Adrenal gland (tissue), 12 donors: ENCODE data around the gene ZNF354B. TPM values are rescaled to one million over a fixed set of nuclear protein-coding genes. Genes with fewer than 3 reads are reported as not detected.
A peak's percentile ranks its signal among the peaks of the same experiment; 100 is the strongest.
"Not testable (repeated sequence)": the region's sequence is repeated elsewhere in the genome, so short reads cannot be mapped to it uniquely, and the experiment has no call there.

Source experiments
- DNase-seq, 7 donors: peaks; one replicate each; pipeline ENCODE4 v3.0.0-alpha.2; 2019 to 2020
- H3K27ac ChIP-seq, 5 donors: fragments of 200-600 bp; sonication (generic) in 4 of 5; 1 replicate in 3 of 5; 2 replicates in 2 of 5; pipeline versions ENCODE4 v1.5.1 to v1.8.0; 2016 to 2020; ENCODE audit warnings: mild to moderate bottlenecking in 1 of 5
- H3K27me3 ChIP-seq: fragments of 200-600 bp; 2 replicates; pipeline ENCODE4 v1.8.0; 2021
- H3K36me3 ChIP-seq, 2 donors: fragments of 200-600 bp; replicated peaks in 1 of 2; 1 replicate in 1 of 2; 2 replicates in 1 of 2; pipeline versions ENCODE4 v1.5.1 to v1.8.0; 2018 to 2022
- H3K4me1 ChIP-seq, 2 donors: fragments of 200-600 bp; replicated peaks in 1 of 2; 1 replicate in 1 of 2; 2 replicates in 1 of 2; pipeline versions ENCODE4 v1.5.1 to v1.8.0; 2018 to 2021
- H3K4me3 ChIP-seq, 4 donors: fragments of 200-600 bp; sonication (generic) in 3 of 4; one replicate each; pipeline ENCODE4 v1.5.1; 2016 to 2018
- H3K9me3 ChIP-seq, 3 donors: fragments of 200-600 bp; sonication (generic) in 1 of 3; replicated peaks in 1 of 3; 1 replicate in 2 of 3; 2 replicates in 1 of 3; pipeline versions ENCODE4 v1.5.1 to v1.8.0; 2016 to 2021
- CTCF ChIP-seq, 6 experiments: fragments of 450-650 bp in 4 of 6; fragments of 200-600 bp in 2 of 6; sonication (generic) in 1 of 6; IDR thresholded peaks; 1 replicate in 5 of 6; 2 replicates in 1 of 6; pipeline versions ENCODE4 v1.5.1 to v1.8.0; 2016 to 2021; ENCODE audit warnings: antibody characterized with exemption in 6 of 6, mild to moderate bottlenecking in 2 of 6, moderate library complexity in 1 of 6
- POLR2A ChIP-seq, 2 donors: fragments of 450-650 bp; IDR thresholded peaks; one replicate each; pipeline ENCODE4 v1.6.1; 2017; ENCODE audit warnings: antibody characterized with exemption in 2 of 2, mild to moderate bottlenecking in 2 of 2, moderate library complexity in 1 of 2
- WGBS, 4 donors: extraction: QIAGEN DNeasy Blood & Tissue Kit in 2 of 4; methylation state at CpG; one replicate each; pipeline versions ENCODE4 v1.1.5 to v1.1.7; 2013 to 2017; 5-methylcytosine and 5-hydroxymethylcytosine counted together
- intact Hi-C, 2 donors: fragments of 100-400 bp; cut with DNase I; formaldehyde crosslinking; loops; one replicate each; pipeline versions ENCODE4 v1.14.1 to v1.15.0; 2022 to 2023
- polyA plus RNA-seq, 3 donors: library from polyadenylated mRNA; stranded (reverse); fragments of 200-250 nt in 2 of 3; fragments of 350-450 nt in 1 of 3; fragmentation: Illumina TruSeq in 1 of 3; extraction: RNeasy Lipid Tissue Mini Kit (QIAGEN cat#74804) in 1 of 3; gene quantifications; one replicate each; pipeline ENCODE4 v1.2.3, GENCODE V29; 2013 to 2014
- total RNA-seq, 9 donors: library from RNA; depleted of rRNA in 4 of 9; stranded (reverse); fragments of >200 nt in 4 of 9; fragments of 120-200 nt in 1 of 9; fragmentation: NEBNext Ultra II Directional in 1 of 9; extraction: Animal tissue kit (Norgen Biotek cat#: 25700) in 1 of 9; gene quantifications; one replicate each; pipeline versions ENCODE4 v1.1.0 to v1.2.4, GENCODE V29; 2013 to 2023
- donor health status: healthy with polysubstance abuse.
- donor health status: Bipolar disorder and iron deficiency.
- donor health status: DM: yes; HTN: yes; CAD: no.
- donor health status: DM: no; HTN: no; CAD: no.
- donor health status: DM: no; HTN: no; CAD: no.
- donor health status: DM: yes; HTN: yes; CAD: no.

The ZNF354B gene
- total and polyA plus RNA-seq, 12 donors = 2.7 to 20.9 (median 12.2) TPM

DNA sequence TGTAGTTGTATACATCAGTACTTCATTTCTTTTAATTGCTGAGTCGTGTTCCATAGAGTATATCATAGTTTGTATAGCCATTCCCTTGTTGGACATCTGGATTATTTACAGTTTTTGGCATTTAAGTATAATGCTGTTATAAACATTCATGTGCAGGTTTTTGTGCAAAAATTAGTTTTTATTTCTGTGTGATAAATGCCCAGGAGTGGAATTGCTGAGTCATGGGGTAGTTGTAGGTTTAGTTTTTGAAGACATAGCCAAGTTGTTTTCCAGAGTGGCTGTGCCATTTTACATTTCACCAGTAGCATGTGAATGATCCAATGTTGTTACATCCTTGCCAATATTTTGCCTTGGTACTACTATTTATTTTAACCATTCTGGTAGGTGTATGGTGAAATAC is 12.5 kb downstream of the ZNF354B start:
- Histone ChIP-seq H3K4me1 (no peaks in the 10 kb centered on the region), H3K4me3 (no peak overlapping the region), H3K27me3 (no peaks in the 10 kb centered on the region), H3K36me3 (peaks cover 0 to 40% of the 10 kb centered on the region in 2 donors), H3K9me3 (peaks cover 0 to 13% (median 3%) of the 10 kb centered on the region in 3 donors), H3K27ac (no peak overlapping the region)
- no peak for DNase-seq
- intact Hi-C loops = loop anchor here in 1 of 2 donors (10.0 kb wide), 1 partner anchor 158 kb away; no protein-coding TSS in a partner anchor
- 95 to 100% (median 97%) methylated on average over 1 of the region's 1 CpG for WGBS, 4 donors
- no peak for TF ChIP-seq POLR2A (IDR thresholded peaks at IDR 0.05)

DNA sequence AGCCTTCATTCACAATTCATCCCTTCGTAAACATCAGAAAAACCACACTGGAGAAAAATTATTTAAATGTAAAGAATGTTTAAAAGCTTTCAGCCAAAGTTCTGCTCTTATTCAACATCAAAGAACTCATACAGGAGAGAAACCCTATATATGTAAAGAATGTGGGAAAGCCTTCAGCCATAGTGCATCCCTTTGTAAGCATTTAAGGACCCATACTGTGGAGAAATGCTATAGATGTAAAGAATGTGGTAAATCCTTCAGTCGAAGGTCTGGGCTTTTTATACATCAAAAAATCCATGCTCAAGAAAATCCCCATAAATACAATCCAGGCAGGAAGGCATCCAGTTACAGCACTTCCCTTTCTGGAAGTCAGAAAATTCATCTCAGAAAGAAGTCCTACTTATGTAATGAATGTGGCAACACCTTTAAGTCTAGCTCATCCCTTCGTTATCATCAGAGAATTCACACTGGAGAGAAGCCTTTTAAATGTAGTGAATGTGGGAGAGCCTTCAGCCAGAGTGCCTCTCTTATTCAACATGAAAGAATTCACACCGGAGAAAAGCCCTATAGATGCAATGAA is 23.5 kb downstream of the ZNF354B start:
- not testable (repeated sequence) for DNase-seq, H3K4me1 ChIP-seq, H3K27me3 ChIP-seq, H3K27ac ChIP-seq, H3K36me3 ChIP-seq
- intact Hi-C loops = loop anchor here in 1 of 2 donors (10.0 kb wide), 1 partner anchor 152 kb away; no protein-coding TSS in a partner anchor
- WGBS, 4 donors = 95 to 100% (median 97%) methylated on average over 3 to 4 of the region's 4 CpGs
- H3K4me3 ChIP-seq = peak overlapping the region in 1 of 4 donors; percentile 21
- H3K9me3 ChIP-seq = peaks cover 0 to 84% (median 42%) of the 10 kb centered on the region in 3 donors

- no peak for DNase-seq
- Histone ChIP-seq H3K36me3 (no peaks in the 10 kb centered on the region), H3K4me3 (peak overlapping the region in 1 of 4 donors; percentile 0), H3K27ac (no peak overlapping the region), H3K9me3 (peaks cover 0 to 79% (median 42%) of the 10 kb centered on the region in 3 donors), H3K27me3 (no peaks in the 10 kb centered on the region), H3K4me1 (no peaks in the 10 kb centered on the region)
- no peak for TF ChIP-seq POLR2A (IDR thresholded peaks at IDR 0.05)
- 97 to 99% (median 98%) methylated on average over 6 of the region's 6 CpGs for WGBS, 4 donors
- intact Hi-C loops = loop anchor here in 1 of 2 donors (10.0 kb wide), 1 partner anchor 151 kb away; no protein-coding TSS in a partner anchor
Measured at GRCh38 chr5:178883815-178884430, 24.2 kb downstream of the ZNF354B start.

- TF ChIP-seq CTCF (IDR thresholded peaks at IDR 0.05) = no peak
- peak in 1 of 2 donors; percentile 34 for TF ChIP-seq POLR2A (IDR thresholded peaks at IDR 0.05)
- 2 to 9% (median 4%) methylated on average over 11 to 79 of the region's 79 CpGs for WGBS, 4 donors
- no peaks in the 10 kb centered on the region for H3K27me3 ChIP-seq
- no peaks in the 10 kb centered on the region for H3K9me3 ChIP-seq
- H3K4me3 ChIP-seq = peak within 1 kb of the TSS in 2 of 4 donors; percentile 81 to 89
- DNase-seq = peak; percentile 35 to 62 (median 45)
- intact Hi-C loops = no loop called here
- H3K27ac ChIP-seq = peak within 1 kb of the TSS in 3 of 5 donors; percentile 38 to 74 (median 65)
- H3K36me3 ChIP-seq = no peaks in the 10 kb centered on the region
- H3K4me1 ChIP-seq = no peaks in the 10 kb centered on the region
Measured at GRCh38 chr5:178895615-178896571, 36.1 kb downstream of the ZNF354B start, which contains the start of gene ZFP2. ZFP2 (plus strand) TSS chr5:178895913; CDS start chr5:178931314, 35,401 bp downstream.

DNA sequence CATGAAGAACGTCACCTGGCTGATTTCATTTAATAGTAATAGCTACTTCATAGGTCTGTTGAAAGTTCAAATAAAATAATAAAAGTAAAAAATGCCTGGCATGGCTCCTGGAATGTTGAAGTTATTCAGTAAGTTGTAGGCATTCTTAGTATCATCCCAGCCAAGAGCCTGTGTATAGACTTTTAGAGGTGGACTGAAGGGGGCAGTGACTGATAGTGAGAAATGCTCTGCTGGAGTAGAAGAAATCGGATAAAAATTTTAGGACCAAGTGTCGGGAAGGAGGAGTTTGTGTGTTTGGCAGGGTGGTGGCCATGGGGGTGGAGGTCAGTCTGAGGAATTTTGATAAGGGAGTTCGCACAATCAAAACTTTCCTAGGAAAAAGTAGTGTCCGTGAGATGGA is 39.5 kb downstream of the ZNF354B start:
- Histone ChIP-seq H3K4me3 (no peak overlapping the region), H3K27ac (no peak overlapping the region), H3K9me3 (no peaks in the 10 kb centered on the region), H3K36me3 (no peaks in the 10 kb centered on the region), H3K4me1 (no peaks in the 10 kb centered on the region), H3K27me3 (no peaks in the 10 kb centered on the region)
- no peak for TF ChIP-seq POLR2A (IDR thresholded peaks at IDR 0.05)
- TF ChIP-seq CTCF (IDR thresholded peaks at IDR 0.05) = no peak
- intact Hi-C loops = no loop called here
- DNase-seq = no peak
- 68 to 87% (median 81%) methylated on average over 5 of the region's 5 CpGs for WGBS, 4 donors
